ENCODE data around the gene GDPD4. TPM values are rescaled to one million over a fixed set of nuclear protein-coding genes. Genes with fewer than 3 reads are reported as not detected.

The GDPD4 gene
- not detected for total RNA-seq
- not detected for polyA plus RNA-seq
- long read RNA-seq, donor 1: 0 reads
- long read RNA-seq, donor 2: 0 reads
- long read RNA-seq, donor 3: 0 reads
- long read RNA-seq, donor 4: 0 reads
- long read RNA-seq, donor 5: 0 reads

GRCh38 chr11:77301510-77301909, at the start of gene GDPD4:
Gene GDPD4 (minus strand): TSS chr11:77301686. CDS start chr11:77285137, 16,549 bp downstream.
- Histone ChIP-seq H3K9me3 (ENCODE audit: control insufficient read depth in 4 of 4, insufficient read depth in 3 of 4, low read length in 3 of 4) (no peaks in the 10 kb centered on the region), H3K27ac (ENCODE audit: low read depth in 1 of 2, low read length in 1 of 2) (no peak within 1 kb of the TSS), H3K9ac (ENCODE audit: insufficient read depth in 1 of 2, low read length in 2 of 2) (no peak within 1 kb of the TSS), H3K36me3 (ENCODE audit: control insufficient read depth in 4 of 4, insufficient read depth in 4 of 4, low read length in 4 of 4) (no peaks in the 10 kb centered on the region), H3K4me3 (no peak within 1 kb of the TSS), H3K27me3 (ENCODE audit: control insufficient read depth in 3 of 3, insufficient read depth in 3 of 3, low read length in 2 of 3) (no peaks in the 10 kb centered on the region), H3K4me1 (ENCODE audit: control insufficient read depth in 5 of 5, insufficient read depth in 5 of 5, low read length in 5 of 5) (no peaks in the 10 kb centered on the region)
- no peak for TF ChIP-seq CTCF (IDR thresholded peaks at IDR 0.05; ENCODE audit: control extremely low read depth, extremely low read depth)
- no peak for DNase-seq
- 91 to 93% methylated on average over 15 of the region's 15 CpGs for WGBS, 2 donors
- no peak for ATAC-seq (ENCODE audit: insufficient read depth, low FRiP score)

GRCh38 chr11:77347948-77348347, 46.5 kb upstream of the GDPD4 start:
- no peak overlapping the region for H3K4me3 ChIP-seq
- no peaks in the 10 kb centered on the region for H3K27me3 ChIP-seq (ENCODE audit: control insufficient read depth in 3 of 3, insufficient read depth in 3 of 3, low read length in 2 of 3)
- H3K36me3 ChIP-seq (ENCODE audit: control insufficient read depth in 4 of 4, insufficient read depth in 4 of 4, low read length in 4 of 4): peaks cover 0 to 7% (median 4%) of the 10 kb centered on the region in 4 donors
- 72 to 80% methylated on average over 2 of the region's 2 CpGs for WGBS, 2 donors
- no peaks in the 10 kb centered on the region for H3K9me3 ChIP-seq (ENCODE audit: control insufficient read depth in 4 of 4, insufficient read depth in 3 of 4, low read length in 3 of 4)
- DNase-seq (no peak), ATAC-seq (ENCODE audit: insufficient read depth, low FRiP score) (no peak)
- no peak overlapping the region for H3K27ac ChIP-seq (ENCODE audit: low read depth in 1 of 2, low read length in 1 of 2)
- no peak overlapping the region for H3K9ac ChIP-seq (ENCODE audit: insufficient read depth in 1 of 2, low read length in 2 of 2)
- peaks cover 0 to 4% (median 0%) of the 10 kb centered on the region in 5 donors for H3K4me1 ChIP-seq (ENCODE audit: control insufficient read depth in 5 of 5, insufficient read depth in 5 of 5, low read length in 5 of 5)
- TF ChIP-seq CTCF (IDR thresholded peaks at IDR 0.05; ENCODE audit: control extremely low read depth, extremely low read depth): no peak

- no peak for DNase-seq
- no peak for TF ChIP-seq CTCF (IDR thresholded peaks at IDR 0.05; ENCODE audit: control extremely low read depth, extremely low read depth)
Observed at GRCh38 chr11:77346906-77347603, 45.6 kb upstream of the GDPD4 start.

More at GRCh38 chr11:77346906-77347603, 45.6 kb upstream of the GDPD4 start:
- Histone ChIP-seq H3K27me3 (ENCODE audit: control insufficient read depth in 3 of 3, insufficient read depth in 3 of 3, low read length in 2 of 3) (no peaks in the 10 kb centered on the region), H3K9me3 (ENCODE audit: control insufficient read depth in 4 of 4, insufficient read depth in 3 of 4, low read length in 3 of 4) (no peaks in the 10 kb centered on the region), H3K4me3 (no peak overlapping the region), H3K9ac (ENCODE audit: insufficient read depth in 1 of 2, low read length in 2 of 2) (no peak overlapping the region), H3K27ac (ENCODE audit: low read depth in 1 of 2, low read length in 1 of 2) (no peak overlapping the region), H3K4me1 (ENCODE audit: control insufficient read depth in 5 of 5, insufficient read depth in 5 of 5, low read length in 5 of 5) (peaks cover 0 to 4% (median 0%) of the 10 kb centered on the region in 5 donors), H3K36me3 (ENCODE audit: control insufficient read depth in 4 of 4, insufficient read depth in 4 of 4, low read length in 4 of 4) (peaks cover 2 to 7% (median 4%) of the 10 kb centered on the region in 4 donors)
- WGBS, 2 donors: 92 to 94% methylated on average over 2 of the region's 2 CpGs
- no peak for ATAC-seq (ENCODE audit: insufficient read depth, low FRiP score)

All from lung (tissue), 16 donors.